GM21390 (cell line): Measurements from ENCODE around the gene HS3ST2.

ENCODE experiments used
- ATAC-seq: cut with Tn5 transposase; IDR thresholded peaks from one replicate; pipeline ENCODE4 v1.9.1; 2021; ENCODE audit not compliant: unreplicated experiment

Gene HS3ST2

DNA sequence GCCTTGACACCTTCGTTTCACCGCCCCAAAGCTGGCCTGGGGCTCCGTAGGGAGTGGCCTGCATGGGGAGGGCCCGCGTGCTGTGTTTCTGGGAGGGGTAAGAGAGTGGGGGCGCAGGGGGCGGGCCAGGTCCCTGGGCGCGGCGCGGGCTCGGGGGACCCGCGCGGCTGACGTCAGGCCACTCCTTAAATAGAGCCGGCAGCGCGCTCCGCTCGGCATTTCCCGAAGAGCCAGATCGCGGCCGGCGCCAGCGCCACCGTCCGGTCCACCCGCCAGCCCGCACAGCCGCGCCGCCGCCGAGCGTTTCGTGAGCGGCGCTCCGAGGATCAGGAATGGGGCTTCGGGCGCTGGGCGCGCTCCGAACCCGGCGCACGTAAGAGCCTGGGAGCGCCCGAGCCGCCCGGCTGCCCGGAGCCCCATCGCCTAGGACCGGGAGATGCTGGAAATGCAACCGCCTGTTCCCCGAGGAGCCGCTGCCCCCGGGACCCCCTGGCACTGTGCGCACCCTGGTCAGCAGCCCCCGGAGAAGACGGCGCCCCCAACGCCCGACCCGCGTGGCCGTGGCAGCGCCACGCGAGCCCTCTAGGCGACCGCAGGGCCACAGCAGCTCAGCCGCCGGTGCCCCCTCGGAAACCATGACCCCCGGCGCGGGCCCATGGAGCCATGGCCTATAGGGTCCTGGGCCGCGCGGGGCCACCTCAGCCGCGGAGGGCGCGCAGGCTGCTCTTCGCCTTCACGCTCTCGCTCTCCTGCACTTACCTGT lies at the start of gene HS3ST2:
HS3ST2 (plus strand) TSS at position 215 of the 763 bp plus-strand sequence; CDS start at position 664, 449 bp downstream.
- no peak for ATAC-seq

DNA sequence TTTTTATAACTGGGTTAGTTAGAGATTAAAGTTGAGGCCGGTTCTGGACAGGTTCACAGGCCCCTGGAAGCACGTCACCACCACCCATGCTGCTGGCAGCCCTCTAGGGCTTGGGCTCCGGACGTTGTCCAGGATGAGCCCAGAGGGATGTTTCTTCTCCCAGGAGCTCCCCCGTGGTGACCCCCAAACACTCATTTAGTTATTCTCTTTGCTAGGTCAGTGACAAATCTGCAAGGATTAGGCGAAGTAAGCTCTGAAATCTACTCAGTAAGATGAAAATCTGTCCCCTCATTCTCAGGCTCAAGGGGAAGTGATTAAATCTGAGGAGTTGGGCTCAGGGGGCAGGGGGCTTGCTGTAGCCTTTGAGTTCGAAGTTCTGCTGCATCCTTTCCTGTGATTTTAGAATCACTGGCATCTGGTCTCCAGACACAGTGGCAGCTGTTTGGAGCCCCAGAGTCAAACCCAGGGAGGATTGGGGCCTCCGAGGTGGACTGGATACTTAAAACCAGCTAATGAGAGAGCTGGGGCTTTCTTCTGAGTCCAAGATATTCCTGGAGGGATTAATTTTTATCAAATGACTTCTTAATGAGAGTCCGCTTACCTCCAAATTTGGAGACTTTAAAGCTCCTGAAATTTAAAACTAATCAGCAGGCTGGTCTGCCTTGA lies 49.2 kb upstream of the HS3ST2 start:
- no peak for ATAC-seq

DNA sequence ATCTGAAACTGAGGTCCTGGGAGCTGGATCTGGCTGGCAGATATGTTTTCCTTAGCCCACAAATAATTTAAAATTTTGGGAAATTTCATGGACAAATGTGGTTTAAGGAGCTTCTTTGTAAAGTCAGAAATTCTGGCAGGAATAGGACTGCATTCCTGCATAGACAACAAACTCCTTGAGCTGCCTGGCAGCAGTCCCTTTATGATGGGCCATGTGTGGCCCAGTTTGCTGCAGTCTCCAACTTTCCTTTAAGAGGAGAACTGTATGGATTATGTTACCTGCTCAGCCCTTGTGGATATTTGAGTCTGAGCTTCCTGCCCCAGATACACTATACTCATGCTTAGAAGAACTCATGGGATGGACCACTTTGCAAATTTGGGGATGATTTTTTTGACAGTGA lies 48.5 kb upstream of the HS3ST2 start:
- no peak for ATAC-seq

DNA sequence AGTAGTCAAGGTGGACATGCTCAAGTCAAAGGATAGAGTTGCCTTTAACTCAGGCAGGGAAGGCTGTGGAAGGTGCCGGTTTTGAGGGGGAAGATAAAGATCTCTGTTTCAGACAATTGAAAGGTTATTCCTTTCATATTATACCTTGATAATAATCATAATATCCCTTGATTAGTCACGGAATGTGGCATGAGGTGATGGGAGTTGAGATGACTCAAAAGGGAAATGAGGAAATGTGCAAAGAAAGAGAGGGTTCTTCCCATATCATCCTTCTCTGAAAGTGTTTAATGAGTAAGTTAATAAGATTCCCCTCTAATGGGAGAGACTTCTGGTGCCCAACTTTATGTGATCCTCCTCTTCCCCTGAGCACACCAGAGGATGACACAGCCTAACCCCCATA lies 43.1 kb upstream of the HS3ST2 start:
- no peak for ATAC-seq

DNA sequence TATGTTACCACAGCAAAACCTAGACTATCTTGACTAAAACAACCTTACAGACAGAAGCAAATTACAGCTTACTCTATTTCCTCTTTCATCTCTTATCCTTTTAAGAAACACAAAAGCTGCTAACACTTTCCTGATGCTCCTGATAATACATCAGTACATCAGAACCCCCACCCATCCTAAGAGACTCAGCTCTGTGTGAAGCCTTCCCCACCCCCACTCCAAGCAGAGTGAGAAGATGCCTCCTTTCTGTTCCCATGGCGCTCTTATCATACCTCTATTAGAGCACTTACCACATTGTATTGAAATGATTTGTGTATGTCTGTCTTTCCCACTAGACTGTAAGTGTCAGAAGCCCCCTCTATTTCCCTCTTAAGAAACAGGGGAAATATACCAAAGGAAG lies 42.4 kb upstream of the HS3ST2 start:
- no peak for ATAC-seq

DNA sequence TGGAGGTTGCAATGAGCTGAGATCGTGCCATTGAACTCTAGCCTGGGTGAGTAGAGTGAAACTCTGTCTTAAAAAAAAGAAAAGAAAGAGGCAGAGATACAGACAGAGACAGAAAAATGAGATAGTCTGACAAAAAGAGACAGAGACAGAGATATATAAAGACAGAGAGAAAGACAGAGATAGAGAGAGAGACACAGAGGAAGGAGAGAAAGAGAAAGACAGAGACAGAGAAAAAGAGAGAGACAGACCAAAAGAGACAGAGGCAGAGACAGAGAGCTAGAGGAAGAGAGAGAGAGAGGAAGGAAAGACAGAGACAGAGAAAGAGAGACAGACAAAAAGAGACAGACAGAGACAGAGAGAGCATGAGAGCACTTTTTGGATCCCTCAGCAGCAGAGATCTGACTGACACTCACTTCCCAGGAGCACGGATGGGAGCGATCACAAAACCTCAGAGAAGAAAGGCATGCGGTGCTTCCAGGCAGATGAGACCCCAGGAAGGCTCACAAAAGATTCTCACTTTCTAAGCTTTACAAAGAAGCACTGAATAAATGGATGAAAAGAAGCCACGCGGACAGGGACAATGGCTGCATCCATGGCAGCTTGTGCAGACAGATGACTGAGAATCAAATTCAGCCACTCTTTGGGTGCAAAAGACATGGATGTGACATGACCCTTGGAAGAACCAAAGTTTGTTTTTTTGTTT lies 38.6 kb upstream of the HS3ST2 start:
- ATAC-seq = no peak

DNA sequence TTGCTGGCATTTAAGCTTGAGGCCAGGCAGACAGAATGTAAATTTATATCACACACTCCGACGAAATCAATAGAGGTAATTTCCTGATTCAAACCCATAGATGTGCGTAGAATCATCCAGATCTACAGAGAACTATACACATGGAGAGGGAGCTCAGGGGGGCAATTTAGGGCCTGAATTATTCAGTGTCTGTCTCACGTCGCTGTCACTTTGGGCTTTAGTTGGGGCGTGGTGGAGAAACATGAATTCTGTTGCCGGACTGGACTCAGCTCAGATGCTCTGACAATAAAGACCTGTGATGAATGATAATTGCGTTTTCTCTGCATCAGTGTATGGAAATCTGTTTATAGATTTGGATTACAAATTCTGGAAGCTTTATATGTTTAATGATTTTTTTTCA lies 32.5 kb upstream of the HS3ST2 start:
- ATAC-seq = no peak

DNA sequence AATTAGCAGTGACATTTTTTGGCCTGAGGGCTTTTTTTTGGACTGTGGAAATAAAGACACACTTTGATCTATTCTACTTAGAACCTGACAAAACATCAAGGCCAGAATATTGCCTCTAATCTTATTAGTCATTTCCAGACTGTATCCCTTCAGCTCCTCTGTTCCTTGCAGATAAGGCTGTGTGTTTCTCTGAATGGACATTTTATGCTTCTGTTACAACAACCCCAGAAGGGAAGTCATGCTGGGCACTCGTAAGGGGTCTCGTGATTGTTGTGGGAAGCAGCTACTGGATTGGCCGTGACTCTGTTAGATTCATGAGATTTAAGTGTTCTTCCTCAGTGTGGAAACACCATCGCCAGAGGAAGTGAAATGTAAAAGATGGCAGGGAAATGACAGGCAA lies 31.6 kb upstream of the HS3ST2 start:
- ATAC-seq = no peak

DNA sequence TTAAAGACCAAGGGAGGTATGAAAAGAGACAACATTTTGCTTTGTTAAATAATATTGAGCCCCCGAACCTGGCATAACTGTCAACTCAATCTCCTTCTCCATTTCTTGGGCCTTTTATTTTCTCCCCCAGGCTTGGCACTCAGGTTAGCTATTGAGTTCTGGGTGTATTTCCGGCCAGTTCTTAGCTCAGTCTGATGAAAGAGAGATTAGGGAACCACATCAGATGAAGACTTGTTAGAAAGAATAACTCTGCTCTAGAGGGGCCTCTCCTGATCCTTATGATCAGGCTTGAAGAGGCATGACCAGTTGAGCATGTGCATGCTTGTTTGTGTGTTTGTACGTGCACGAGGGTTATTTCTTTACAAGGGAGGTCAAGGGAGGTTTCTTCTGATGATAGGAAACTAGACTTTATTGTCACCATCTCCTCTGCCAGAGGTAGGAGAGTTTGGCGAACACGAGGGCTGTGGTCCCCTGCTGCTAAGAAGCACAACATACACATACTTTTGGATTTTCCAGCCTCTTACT lies 29.2 kb upstream of the HS3ST2 start:
- ATAC-seq = no peak

DNA sequence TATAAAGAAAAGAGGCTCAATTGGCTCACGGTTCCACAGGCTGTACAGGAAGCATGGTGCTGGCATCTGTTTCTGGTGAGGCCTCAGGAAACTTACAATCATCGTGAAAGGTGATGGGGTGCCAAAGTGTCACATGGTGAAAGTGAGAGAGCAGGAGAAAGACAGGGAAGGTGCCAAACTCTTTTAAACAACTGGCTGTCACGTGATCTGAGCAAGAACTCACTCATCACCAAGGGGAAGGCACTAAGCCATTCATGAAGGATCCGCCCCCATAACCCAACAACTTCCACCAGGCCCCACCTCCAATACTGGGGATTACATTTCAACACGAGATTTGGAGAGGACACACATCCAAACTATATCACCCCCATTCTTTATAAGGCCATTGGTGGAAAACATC lies 28.4 kb upstream of the HS3ST2 start:
- no peak for ATAC-seq

DNA sequence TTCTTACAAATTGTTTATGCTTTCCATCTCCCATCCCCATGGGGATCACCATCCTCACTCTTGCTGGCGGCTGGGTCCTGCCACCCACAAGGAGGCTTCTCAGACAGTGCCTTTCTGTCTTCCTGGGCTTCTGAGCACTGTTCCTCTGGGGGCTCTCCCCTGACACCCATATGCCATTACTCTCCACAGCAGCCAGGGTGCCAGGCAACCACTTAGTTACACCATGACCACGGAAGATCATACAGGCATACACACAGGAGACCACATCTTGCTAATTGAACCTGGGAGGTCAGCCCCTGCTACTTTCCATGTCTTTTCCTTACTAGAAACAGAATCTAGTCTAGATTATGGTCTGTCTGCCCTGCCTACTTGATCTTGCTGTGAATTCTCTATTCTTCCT lies 27.7 kb upstream of the HS3ST2 start:
- no peak for ATAC-seq

DNA sequence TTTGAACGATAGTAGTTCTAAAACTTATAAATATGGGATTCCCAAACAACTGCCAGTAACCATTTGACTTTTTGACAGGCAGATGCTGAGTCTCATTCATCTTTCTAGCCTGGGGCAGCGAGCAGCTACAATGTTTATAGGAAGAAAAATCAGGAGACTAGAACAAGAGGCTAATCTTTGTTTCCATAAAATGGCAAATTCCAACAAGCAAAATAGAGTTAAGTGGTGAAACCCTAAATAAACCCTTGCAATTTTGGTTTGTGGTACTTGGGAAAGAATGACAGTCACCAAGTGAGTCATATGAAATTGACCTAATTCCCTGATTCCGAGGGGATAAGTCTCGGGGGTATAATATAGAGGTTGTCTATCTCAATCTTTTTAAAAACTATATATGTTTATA lies 27.3 kb upstream of the HS3ST2 start:
- ATAC-seq = no peak

DNA sequence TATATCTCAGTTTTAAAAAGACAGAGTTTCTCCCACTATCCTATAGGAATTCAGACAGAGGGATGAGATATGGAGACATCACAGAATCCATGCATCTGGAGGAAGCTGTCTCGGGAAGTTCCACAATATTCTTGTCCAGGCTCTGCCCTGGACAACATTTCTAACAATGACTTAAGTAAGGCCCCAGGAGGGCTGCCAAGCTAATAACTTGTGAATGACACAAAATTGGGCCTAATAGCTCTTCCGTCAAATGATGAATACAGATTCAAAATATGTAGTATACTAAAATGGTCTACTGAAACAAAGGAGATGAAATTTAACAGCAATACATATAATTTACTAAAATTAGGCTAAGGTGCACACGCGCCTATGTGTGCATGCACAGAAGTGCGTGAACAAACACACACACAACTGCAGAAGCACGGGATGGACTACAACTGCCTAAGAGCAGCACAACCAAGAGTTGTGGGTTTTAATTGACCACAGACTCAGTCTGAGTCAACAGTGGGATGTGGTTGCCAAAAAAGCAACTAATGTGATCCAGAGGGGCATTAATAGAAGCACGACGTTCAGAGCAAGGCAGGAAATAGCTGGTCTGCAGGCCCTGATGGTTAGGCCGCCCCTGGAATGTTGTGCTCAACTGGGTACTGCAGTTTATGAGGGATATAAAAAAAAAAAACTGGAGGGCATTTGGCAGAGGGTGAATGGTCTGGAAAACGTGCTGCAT lies 26.3 kb upstream of the HS3ST2 start:
- no peak for ATAC-seq

DNA sequence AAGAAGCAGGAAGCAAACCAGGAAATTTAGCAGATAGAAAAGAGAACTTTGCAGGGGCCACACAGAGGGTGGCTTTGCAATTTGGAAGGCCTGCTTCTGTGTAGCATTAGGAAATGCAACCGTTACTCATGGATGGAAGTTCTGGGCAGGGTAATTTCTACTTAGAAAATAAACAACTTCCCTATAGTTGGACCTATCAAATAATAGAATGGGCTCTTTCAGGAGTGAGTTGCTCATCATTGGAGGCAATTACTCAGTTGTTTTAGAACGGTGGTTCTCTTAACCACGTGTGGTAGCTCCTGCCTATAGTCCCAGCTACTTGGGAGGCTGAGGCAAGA lies 25.8 kb upstream of the HS3ST2 start:
- ATAC-seq = no peak

DNA sequence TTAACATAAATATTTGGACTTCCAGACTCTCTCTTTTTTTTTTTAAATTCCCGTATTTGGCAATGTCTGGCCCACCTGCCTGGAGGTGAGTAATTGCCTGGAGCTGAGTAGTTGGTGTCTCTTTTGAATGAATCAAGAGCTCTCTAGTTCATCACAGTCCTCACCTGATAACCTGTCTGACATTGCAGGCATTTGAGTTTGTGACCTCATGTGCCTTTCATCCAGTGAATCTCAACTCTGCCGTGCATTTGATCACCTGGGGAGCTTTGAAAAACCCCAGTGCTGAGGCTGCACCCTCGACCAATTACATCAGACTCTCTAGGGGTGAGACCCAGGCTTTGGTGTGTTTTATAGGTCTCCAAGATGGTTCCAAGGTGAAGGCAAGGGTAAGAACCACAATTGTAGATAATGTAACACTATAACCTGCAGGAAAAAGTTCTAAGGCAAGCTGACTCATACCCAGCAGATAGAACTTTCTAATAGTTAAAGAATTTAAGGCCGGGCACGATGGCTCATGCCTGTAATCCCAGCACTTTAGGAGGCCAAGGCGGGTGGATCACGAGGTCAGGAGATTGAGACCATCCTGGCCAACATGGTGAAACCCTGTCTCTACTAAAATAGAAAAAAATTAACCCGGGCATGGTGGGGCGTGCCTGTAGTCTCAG lies 24.5 kb upstream of the HS3ST2 start:
- no peak for ATAC-seq

DNA sequence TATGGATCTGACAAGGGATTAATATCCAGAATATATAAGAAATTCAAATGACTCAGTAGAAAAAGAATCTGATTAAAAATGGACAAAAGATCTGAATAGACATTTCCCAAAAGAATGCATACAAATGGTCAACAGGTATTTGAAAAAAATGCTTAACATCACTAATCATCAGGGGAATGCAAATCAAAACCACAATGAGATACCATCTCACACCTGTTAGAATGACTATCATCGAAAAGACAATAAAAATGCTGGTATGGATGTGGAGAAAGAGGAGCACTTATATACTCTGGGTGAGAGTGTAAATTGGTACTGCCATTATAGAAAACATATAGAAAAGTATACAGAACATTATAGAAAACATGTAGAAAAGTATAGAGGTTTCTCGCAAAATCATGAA lies 16.4 kb upstream of the HS3ST2 start:
- no peak for ATAC-seq

DNA sequence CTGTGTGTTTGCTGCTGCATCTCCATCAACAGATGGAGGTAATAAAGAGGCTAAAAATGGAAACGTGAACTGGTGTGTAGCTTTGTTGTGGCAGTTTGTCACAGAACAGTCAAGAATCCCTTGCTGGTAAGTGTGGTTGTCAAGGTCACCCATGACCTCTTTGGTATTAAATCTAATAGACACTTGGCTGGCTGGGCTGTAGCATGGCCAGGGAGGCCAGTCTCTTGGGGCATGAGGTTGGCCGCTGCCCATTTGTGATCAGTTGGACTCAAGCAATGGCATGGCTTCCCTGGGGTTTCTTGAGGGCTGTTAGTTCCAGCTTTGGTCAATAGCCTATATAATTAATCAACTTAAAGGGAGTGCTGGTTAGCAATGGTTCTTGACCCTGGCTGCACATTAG lies 14.8 kb upstream of the HS3ST2 start:
- no peak for ATAC-seq

DNA sequence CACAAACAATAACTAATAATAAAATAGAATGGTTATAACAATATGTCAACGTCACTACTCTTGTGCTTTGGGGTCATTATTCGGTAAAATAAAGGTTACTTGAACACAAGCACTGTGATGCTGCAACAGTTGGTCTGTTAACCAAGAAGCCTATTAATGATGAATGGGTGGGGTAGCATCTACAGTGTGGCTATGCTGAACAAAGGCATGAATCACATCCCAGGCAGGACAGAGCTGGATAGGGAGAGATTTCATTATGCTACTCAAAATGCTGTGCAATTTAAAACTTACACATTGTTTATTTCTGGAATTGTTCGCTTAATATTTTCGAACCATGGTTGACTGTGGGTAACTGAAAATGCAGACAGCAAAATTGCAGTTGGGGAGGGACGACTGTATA lies 9.1 kb upstream of the HS3ST2 start:
- no peak for ATAC-seq

DNA sequence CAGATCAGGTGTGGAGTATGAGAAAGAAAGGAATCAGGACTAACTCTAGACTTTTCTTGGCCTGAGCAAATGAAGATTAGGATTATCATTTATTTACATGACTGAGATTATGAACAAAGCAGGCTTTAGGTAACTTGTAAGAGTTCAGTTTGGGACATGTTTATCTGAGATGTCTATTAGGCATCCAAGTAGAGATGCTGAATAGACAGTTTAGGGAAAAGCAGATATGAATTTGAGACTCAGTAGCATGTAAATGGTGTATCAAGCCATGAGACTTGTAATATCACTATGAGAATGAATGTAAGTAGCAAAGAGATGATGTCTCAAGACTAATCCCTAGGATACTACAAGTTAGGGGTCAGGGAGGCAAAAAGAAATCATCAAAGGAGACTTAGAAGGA lies 8.6 kb upstream of the HS3ST2 start:
- ATAC-seq = no peak

DNA sequence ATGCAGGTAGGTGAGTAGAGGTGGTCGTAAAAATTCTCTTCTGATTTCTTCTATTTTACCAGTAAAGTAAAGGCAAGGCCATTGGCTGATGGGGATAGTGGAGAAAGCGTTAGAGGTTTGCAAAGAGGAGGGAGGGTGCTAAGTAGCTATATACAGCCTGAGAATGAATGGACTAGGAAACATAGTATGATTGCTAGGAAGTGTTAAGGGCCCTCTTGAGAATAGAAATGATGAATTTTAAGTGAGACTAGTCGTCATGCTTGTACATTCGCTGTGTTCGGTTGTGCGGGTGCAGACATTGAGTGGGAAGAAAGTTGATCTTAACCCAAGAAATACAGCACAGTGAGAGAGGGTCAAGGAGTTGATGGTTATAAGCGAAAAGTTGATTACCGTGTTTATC lies 7.2 kb upstream of the HS3ST2 start:
- ATAC-seq = no peak

DNA sequence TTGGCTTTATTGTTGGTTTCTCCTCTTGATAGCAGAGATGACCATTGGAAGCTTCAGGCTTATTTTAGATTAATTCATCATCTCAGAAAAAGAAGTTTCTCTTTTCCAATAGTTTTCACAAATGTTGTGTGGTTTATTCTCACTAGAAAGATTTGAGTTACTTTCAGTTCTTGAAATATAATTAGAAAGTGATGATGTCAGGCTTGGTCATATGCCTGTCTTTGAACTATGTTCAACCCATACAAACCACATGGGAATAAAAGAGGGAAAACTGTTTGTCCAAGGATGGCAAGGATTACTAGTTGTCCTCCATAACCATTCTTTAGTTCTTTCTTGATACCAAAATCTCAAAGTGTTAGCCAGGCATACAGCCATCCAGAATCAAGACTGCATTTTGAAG lies 3.7 kb upstream of the HS3ST2 start:
- no peak for ATAC-seq
